ENCODE measurements around the gene GPD1L.

DNA sequence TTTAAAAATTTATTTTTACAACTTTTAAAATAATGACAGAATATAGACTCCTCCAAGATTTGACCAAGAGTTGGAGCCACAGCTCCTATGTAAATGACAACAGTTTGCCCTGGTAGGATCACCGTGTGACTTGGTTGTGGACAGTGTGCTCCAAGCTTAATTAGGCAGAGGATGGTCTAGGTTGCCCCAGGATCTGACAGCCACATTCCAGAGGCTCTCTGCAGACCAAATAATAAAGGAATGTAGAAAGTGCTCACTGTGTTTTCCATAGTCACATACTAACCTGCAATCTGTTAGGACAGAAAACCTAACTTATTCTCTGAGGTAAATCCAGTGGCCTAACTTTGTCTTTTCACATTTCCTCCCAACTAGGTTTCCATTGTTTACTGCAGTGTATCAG lies 59.0 kb downstream of the GPD1L start:
- TF ChIP-seq POLR2A (IDR thresholded peaks at IDR 0.05) (no peak), POLR2AphosphoS5 (IDR thresholded peaks at IDR 0.05) (no peak)
- TF ChIP-seq, protein P1, sequence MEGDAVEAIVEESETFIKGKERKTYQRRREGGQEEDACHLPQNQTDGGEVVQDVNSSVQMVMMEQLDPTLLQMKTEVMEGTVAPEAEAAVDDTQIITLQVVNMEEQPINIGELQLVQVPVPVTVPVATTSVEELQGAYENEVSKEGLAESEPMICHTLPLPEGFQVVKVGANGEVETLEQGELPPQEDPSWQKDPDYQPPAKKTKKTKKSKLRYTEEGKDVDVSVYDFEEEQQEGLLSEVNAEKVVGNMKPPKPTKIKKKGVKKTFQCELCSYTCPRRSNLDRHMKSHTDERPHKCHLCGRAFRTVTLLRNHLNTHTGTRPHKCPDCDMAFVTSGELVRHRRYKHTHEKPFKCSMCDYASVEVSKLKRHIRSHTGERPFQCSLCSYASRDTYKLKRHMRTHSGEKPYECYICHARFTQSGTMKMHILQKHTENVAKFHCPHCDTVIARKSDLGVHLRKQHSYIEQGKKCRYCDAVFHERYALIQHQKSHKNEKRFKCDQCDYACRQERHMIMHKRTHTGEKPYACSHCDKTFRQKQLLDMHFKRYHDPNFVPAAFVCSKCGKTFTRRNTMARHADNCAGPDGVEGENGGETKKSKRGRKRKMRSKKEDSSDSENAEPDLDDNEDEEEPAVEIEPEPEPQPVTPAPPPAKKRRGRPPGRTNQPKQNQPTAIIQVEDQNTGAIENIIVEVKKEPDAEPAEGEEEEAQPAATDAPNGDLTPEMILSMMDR (IDR thresholded peaks at IDR 0.05) = no peak
